ENCODE measurements around the gene OR9Q1.
"Not testable (repeated sequence)": the region's sequence is repeated elsewhere in the genome, so short reads cannot be mapped to it uniquely, and the experiment has no call there.

OR9Q1 gene

GRCh38 chr11:58199271-58199670, 175.6 kb downstream of the OR9Q1 start:
- no peak overlapping the region for H3K9ac ChIP-seq (ENCODE audit: low read length)
- H3K27me3 ChIP-seq (ENCODE audit: control insufficient read depth in 1 of 2, insufficient read depth in 2 of 2, low read length in 2 of 2): no peaks in the 10 kb centered on the region
- no peak overlapping the region for H3K27ac ChIP-seq (ENCODE audit: low read depth, low read length)
- H3K36me3 ChIP-seq (ENCODE audit: insufficient read depth, low read length): no peaks in the 10 kb centered on the region
- no peaks in the 10 kb centered on the region for H3K4me1 ChIP-seq (ENCODE audit: insufficient read depth, low read length)
- no peaks in the 10 kb centered on the region for H3K9me3 ChIP-seq (ENCODE audit: low read length)
- H3K4me3 ChIP-seq (ENCODE audit: low read depth in 1 of 2, low read length in 2 of 2): no peak overlapping the region

GRCh38 chr11:58204042-58204441, 180.4 kb downstream of the OR9Q1 start, which contains the start of gene OR1S2:
TSS of gene OR1S2 (minus strand) at chr11:58204142. CDS start at chr11:58204142, 0 bp downstream.
- Histone ChIP-seq H3K4me1 (ENCODE audit: insufficient read depth, low read length) (no peaks in the 10 kb centered on the region), H3K27me3 (ENCODE audit: control insufficient read depth in 1 of 2, insufficient read depth in 2 of 2, low read length in 2 of 2) (no peaks in the 10 kb centered on the region), H3K4me3 (ENCODE audit: low read depth in 1 of 2, low read length in 2 of 2) (no peak within 1 kb of the TSS), H3K36me3 (ENCODE audit: insufficient read depth, low read length) (no peaks in the 10 kb centered on the region), H3K9me3 (ENCODE audit: low read length) (no peaks in the 10 kb centered on the region), H3K27ac (ENCODE audit: low read depth, low read length) (no peak within 1 kb of the TSS), H3K9ac (ENCODE audit: low read length) (no peak within 1 kb of the TSS)

- H3K4me3 ChIP-seq (ENCODE audit: low read depth in 1 of 2, low read length in 2 of 2); H3K4me1 ChIP-seq (ENCODE audit: insufficient read depth, low read length); H3K9ac ChIP-seq (ENCODE audit: low read length); H3K36me3 ChIP-seq (ENCODE audit: insufficient read depth, low read length); H3K27me3 ChIP-seq (ENCODE audit: control insufficient read depth in 1 of 2, insufficient read depth in 2 of 2, low read length in 2 of 2); H3K27ac ChIP-seq (ENCODE audit: low read depth, low read length); H3K9me3 ChIP-seq (ENCODE audit: low read length): not testable (repeated sequence)
Observed at GRCh38 chr11:58212420-58212819, 188.7 kb downstream of the OR9Q1 start, which contains the start of gene OR1S1. TSS of gene OR1S1 (plus strand) at chr11:58212720.

GRCh38 chr11:58216476-58216875, 192.8 kb downstream of the OR9Q1 start:
- Histone ChIP-seq H3K27me3 (ENCODE audit: control insufficient read depth in 1 of 2, insufficient read depth in 2 of 2, low read length in 2 of 2) (no peaks in the 10 kb centered on the region), H3K36me3 (ENCODE audit: insufficient read depth, low read length) (no peaks in the 10 kb centered on the region), H3K27ac (ENCODE audit: low read depth, low read length) (no peak overlapping the region), H3K9ac (ENCODE audit: low read length) (no peak overlapping the region), H3K9me3 (ENCODE audit: low read length) (no peaks in the 10 kb centered on the region), H3K4me3 (ENCODE audit: low read depth in 1 of 2, low read length in 2 of 2) (no peak overlapping the region), H3K4me1 (ENCODE audit: insufficient read depth, low read length) (no peaks in the 10 kb centered on the region)

- no peaks in the 10 kb centered on the region for H3K9me3 ChIP-seq (ENCODE audit: low read length)
- no peak overlapping the region for H3K9ac ChIP-seq (ENCODE audit: low read length)
- H3K27ac ChIP-seq (ENCODE audit: low read depth, low read length): no peak overlapping the region
- no peaks in the 10 kb centered on the region for H3K36me3 ChIP-seq (ENCODE audit: insufficient read depth, low read length)
- H3K27me3 ChIP-seq (ENCODE audit: control insufficient read depth in 1 of 2, insufficient read depth in 2 of 2, low read length in 2 of 2): no peaks in the 10 kb centered on the region
- no peak overlapping the region for H3K4me3 ChIP-seq (ENCODE audit: low read depth in 1 of 2, low read length in 2 of 2)
- H3K4me1 ChIP-seq (ENCODE audit: insufficient read depth, low read length): no peaks in the 10 kb centered on the region
Observed at GRCh38 chr11:58222721-58223120, 199.0 kb downstream of the OR9Q1 start.

GRCh38 chr11:58227956-58228615, 204.4 kb downstream of the OR9Q1 start:
- Histone ChIP-seq H3K27me3 (ENCODE audit: control insufficient read depth in 1 of 2, insufficient read depth in 2 of 2, low read length in 2 of 2) (no peaks in the 10 kb centered on the region), H3K4me3 (ENCODE audit: low read depth in 1 of 2, low read length in 2 of 2) (no peak overlapping the region), H3K36me3 (ENCODE audit: insufficient read depth, low read length) (no peaks in the 10 kb centered on the region), H3K9ac (ENCODE audit: low read length) (no peak overlapping the region), H3K4me1 (ENCODE audit: insufficient read depth, low read length) (no peaks in the 10 kb centered on the region), H3K27ac (ENCODE audit: low read depth, low read length) (no peak overlapping the region), H3K9me3 (ENCODE audit: low read length) (no peaks in the 10 kb centered on the region)
